Measurements from ENCODE around the gene TPTE2.
A peak's percentile ranks its signal among the peaks of the same experiment; 100 is the strongest.

Gene TPTE2

DNA sequence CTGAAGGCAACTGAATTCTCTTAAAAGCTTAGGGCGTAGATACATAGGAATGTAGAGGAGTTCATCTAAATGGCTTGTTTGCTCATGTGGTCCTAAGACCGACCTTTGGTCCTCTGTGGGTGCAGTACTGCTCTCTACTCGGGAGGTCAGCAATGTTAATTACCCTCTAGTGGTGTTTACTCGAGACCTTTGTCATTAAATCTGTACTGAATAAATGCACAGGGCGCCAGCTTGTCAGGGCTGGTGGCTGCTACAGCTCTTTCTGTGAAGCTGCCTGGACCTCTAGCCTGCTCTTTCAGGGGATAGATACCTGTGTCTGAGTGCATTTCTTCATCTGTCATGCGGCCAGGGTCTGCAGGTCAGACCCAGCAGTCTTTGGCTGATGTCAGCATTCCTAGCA, 43.0 kb upstream of the TPTE2 start:
- H3K9me3 ChIP-seq (ENCODE audit: control insufficient read depth, insufficient read depth, low read depth, low read length): no peaks in the 10 kb centered on the region
- TF ChIP-seq ZNF548 (tag by site-specific recombination; IDR thresholded peaks at IDR 0.05) (no peak), TRIM28 (IDR thresholded peaks at IDR 0.05; ENCODE audit: borderline replicate concordance, low read length) (0 out of 2 replicates have a peak, but pooled peaks have one; percentile 18)
- no peaks in the 10 kb centered on the region for H3K4me1 ChIP-seq (ENCODE audit: control insufficient read depth, insufficient read depth, low read length)
- POLR2A ChIA-PET: no interaction called here
- H3K4me3 ChIP-seq (ENCODE audit: low read depth, low read length): no peak overlapping the region
- CTCF ChIA-PET: no interaction called here
- no peak overlapping the region for H3K27ac ChIP-seq (ENCODE audit: extremely low read depth, low read depth, low read length)
- peaks cover 0 to 28% of the 10 kb centered on the region in 2 experiments; a peak in 2 of 3 replicates for H3K36me3 ChIP-seq (ENCODE audit: control insufficient read depth in 2 of 2, insufficient read depth in 1 of 2, low read length in 2 of 2)

DNA sequence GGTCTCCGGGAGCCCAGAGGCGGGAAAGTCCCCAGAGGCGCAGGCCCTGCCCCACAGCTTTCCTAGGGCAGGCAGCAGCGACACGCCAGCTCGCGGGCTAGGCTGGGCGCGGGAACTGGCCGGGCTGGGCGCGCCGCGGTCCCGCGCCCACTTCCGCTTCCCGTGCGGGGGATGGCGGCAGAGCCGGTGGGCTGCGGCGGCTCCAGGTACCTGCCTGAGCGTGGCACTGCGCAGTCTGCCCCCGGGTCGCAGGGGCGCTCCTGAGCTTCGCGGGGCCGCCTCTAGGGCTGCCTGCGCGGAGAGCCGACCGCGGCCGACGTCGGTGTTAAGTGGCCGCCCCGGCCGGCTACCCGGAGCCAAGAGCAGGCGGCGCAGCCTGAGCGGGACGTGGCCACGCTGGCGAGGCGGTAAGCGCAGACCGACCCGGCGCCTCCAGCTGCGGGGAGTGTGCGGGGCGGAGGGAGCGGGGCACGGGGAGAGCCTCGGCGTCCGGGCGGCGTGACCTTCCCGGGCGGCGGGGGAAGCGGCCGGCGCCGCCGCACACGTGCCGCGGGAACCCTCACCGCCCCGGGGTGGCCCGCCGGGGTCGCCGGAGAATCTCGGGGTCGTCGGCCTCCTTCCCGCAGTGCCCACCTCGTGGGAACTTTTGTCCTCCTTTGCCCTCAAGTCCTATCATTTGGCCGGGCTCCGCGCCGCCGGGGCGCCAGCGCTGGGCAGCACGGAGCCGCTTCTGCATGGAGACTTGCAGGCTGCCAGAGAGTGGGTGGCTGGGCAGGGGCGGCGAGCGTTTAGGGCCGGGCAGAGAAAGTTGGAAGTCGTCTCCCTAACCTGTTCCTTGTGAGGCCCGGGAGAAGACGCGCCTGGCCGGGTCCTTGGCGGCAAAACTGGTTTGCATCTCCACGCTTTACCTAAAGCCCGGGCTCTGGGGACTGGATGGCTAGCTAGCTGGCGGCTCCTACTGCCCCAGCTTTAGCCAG, 40.7 kb upstream of the TPTE2 start:
- H3K36me3 ChIP-seq (ENCODE audit: control insufficient read depth in 2 of 2, insufficient read depth in 1 of 2, low read length in 2 of 2): peaks cover 0 to 24% of the 10 kb centered on the region in 2 experiments; a peak in 2 of 3 replicates
- POLR2A ChIA-PET: interaction anchor here (0.6 to 1.7 kb wide), 4 partner anchors 31 to 639 kb away, joined by 3 to 10 read pairs (median 3); partner anchors contain the start of gene MPHOSPH8
- H3K4me3 ChIP-seq (ENCODE audit: low read depth, low read length): peak overlapping the region; percentile 55
- H3K4me1 ChIP-seq (ENCODE audit: control insufficient read depth, insufficient read depth, low read length): no peaks in the 10 kb centered on the region
- CTCF ChIA-PET: interaction anchor here (1.1 kb wide), 2 partner anchors 14 to 17 kb away, joined by 3 read pairs; no protein-coding TSS in a partner anchor
- H3K9me3 ChIP-seq (ENCODE audit: control insufficient read depth, insufficient read depth, low read depth, low read length): no peaks in the 10 kb centered on the region
- peak overlapping the region; percentile 60; the same call in 1 of the 2 replicates for H3K27ac ChIP-seq (ENCODE audit: extremely low read depth, low read depth, low read length)
- TF ChIP-seq, protein P1, sequence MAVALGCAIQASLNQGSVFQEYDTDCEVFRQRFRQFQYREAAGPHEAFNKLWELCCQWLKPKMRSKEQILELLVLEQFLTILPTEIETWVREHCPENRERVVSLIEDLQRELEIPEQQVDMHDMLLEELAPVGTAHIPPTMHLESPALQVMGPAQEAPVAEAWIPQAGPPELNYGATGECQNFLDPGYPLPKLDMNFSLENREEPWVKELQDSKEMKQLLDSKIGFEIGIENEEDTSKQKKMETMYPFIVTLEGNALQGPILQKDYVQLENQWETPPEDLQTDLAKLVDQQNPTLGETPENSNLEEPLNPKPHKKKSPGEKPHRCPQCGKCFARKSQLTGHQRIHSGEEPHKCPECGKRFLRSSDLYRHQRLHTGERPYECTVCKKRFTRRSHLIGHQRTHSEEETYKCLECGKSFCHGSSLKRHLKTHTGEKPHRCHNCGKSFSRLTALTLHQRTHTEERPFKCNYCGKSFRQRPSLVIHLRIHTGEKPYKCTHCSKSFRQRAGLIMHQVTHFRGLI (tag by site-specific recombination; IDR thresholded peaks at IDR 0.05): peak; percentile 97
- no peak for TF ChIP-seq ZNF624 (tag by site-specific recombination; IDR thresholded peaks at IDR 0.05)
- peak; percentile 20; the same call in 1 of the 2 replicates for TF ChIP-seq EGR2 (tag by site-specific recombination; IDR thresholded peaks at IDR 0.05; ENCODE audit: low read depth)
- no peak for TF ChIP-seq ZNF768 (tag by site-specific recombination; IDR thresholded peaks at IDR 0.05)
- 0 out of 2 replicates have a peak, but pooled peaks have one; percentile 14 for TF ChIP-seq ZNF341 (tag by site-specific recombination; IDR thresholded peaks at IDR 0.05; ENCODE audit: low read depth)
- TF ChIP-seq, protein P2, sequence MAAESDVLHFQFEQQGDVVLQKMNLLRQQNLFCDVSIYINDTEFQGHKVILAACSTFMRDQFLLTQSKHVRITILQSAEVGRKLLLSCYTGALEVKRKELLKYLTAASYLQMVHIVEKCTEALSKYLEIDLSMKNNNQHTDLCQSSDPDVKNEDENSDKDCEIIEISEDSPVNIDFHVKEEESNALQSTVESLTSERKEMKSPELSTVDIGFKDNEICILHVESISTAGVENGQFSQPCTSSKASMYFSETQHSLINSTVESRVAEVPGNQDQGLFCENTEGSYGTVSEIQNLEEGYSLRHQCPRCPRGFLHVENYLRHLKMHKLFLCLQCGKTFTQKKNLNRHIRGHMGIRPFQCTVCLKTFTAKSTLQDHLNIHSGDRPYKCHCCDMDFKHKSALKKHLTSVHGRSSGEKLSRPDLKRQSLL (tag by site-specific recombination; IDR thresholded peaks at IDR 0.05): peak; percentile 82
- TF ChIP-seq, protein P3, sequence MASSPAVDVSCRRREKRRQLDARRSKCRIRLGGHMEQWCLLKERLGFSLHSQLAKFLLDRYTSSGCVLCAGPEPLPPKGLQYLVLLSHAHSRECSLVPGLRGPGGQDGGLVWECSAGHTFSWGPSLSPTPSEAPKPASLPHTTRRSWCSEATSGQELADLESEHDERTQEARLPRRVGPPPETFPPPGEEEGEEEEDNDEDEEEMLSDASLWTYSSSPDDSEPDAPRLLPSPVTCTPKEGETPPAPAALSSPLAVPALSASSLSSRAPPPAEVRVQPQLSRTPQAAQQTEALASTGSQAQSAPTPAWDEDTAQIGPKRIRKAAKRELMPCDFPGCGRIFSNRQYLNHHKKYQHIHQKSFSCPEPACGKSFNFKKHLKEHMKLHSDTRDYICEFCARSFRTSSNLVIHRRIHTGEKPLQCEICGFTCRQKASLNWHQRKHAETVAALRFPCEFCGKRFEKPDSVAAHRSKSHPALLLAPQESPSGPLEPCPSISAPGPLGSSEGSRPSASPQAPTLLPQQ (tag by site-specific recombination; IDR thresholded peaks at IDR 0.05): peak; percentile 39; the same call in 1 of the 2 replicates
- TF ChIP-seq ZNF549 (tag by site-specific recombination; IDR thresholded peaks at IDR 0.05): 0 out of 2 replicates have a peak, but pooled peaks have one; percentile 12
- TF ChIP-seq, protein P4, sequence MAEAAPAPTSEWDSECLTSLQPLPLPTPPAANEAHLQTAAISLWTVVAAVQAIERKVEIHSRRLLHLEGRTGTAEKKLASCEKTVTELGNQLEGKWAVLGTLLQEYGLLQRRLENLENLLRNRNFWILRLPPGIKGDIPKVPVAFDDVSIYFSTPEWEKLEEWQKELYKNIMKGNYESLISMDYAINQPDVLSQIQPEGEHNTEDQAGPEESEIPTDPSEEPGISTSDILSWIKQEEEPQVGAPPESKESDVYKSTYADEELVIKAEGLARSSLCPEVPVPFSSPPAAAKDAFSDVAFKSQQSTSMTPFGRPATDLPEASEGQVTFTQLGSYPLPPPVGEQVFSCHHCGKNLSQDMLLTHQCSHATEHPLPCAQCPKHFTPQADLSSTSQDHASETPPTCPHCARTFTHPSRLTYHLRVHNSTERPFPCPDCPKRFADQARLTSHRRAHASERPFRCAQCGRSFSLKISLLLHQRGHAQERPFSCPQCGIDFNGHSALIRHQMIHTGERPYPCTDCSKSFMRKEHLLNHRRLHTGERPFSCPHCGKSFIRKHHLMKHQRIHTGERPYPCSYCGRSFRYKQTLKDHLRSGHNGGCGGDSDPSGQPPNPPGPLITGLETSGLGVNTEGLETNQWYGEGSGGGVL (tag by site-specific recombination; IDR thresholded peaks at IDR 0.05): peak; percentile 22; the same call in 1 of the 2 replicates
- TF ChIP-seq ZNF112 (tag by site-specific recombination; IDR thresholded peaks at IDR 0.05): no peak
- TF ChIP-seq IKZF3 (tag by site-specific recombination; IDR thresholded peaks at IDR 0.05): 0 out of 2 replicates have a peak, but pooled peaks have one; percentile 27
- TF ChIP-seq, protein P5, sequence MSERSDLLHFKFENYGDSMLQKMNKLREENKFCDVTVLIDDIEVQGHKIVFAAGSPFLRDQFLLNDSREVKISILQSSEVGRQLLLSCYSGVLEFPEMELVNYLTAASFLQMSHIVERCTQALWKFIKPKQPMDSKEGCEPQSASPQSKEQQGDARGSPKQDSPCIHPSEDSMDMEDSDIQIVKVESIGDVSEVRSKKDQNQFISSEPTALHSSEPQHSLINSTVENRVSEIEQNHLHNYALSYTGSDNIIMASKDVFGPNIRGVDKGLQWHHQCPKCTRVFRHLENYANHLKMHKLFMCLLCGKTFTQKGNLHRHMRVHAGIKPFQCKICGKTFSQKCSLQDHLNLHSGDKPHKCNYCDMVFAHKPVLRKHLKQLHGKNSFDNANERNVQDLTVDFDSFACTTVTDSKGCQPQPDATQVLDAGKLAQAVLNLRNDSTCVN (tag by site-specific recombination; optimal IDR thresholded peaks at IDR 0.05): peak; percentile 86
- no peak for TF ChIP-seq ZNF514 (tag by site-specific recombination; IDR thresholded peaks at IDR 0.05)
- TF ChIP-seq ZNF274 (IDR thresholded peaks at IDR 0.05; ENCODE audit: low read length): no peak
- TF ChIP-seq ZNF274 (tag by site-specific recombination; IDR thresholded peaks at IDR 0.05; ENCODE audit: borderline replicate concordance): no peak
- TF ChIP-seq YY1 (tag by site-specific recombination; IDR thresholded peaks at IDR 0.05): peak; percentile 34; the same call in 1 of the 2 replicates
- peak; percentile 51 for TF ChIP-seq ZFHX2 (tag by site-specific recombination; conservative IDR thresholded peaks at IDR 0.05)
- TF ChIP-seq TCF7L2 (IDR thresholded peaks at IDR 0.05; ENCODE audit: borderline replicate concordance, low read depth, low read length): no peak
- peak; percentile 73 for TF ChIP-seq ZBTB20 (tag by site-specific recombination; IDR thresholded peaks at IDR 0.05)
- TF ChIP-seq ZNF335 (tag by site-specific recombination; conservative IDR thresholded peaks at IDR 0.05): peak; percentile 76
- TF ChIP-seq KLF8 (tag by site-specific recombination; IDR thresholded peaks at IDR 0.05): peak; percentile 44; the same call in 1 of the 2 replicates
- TF ChIP-seq ZSCAN30 (tag by site-specific recombination; IDR thresholded peaks at IDR 0.05): peak; percentile 57; the same call in 1 of the 2 replicates

Measured in HEK293 (cell line).